ENCODE results near the gene ADISSP.

ADISSP gene

DNA sequence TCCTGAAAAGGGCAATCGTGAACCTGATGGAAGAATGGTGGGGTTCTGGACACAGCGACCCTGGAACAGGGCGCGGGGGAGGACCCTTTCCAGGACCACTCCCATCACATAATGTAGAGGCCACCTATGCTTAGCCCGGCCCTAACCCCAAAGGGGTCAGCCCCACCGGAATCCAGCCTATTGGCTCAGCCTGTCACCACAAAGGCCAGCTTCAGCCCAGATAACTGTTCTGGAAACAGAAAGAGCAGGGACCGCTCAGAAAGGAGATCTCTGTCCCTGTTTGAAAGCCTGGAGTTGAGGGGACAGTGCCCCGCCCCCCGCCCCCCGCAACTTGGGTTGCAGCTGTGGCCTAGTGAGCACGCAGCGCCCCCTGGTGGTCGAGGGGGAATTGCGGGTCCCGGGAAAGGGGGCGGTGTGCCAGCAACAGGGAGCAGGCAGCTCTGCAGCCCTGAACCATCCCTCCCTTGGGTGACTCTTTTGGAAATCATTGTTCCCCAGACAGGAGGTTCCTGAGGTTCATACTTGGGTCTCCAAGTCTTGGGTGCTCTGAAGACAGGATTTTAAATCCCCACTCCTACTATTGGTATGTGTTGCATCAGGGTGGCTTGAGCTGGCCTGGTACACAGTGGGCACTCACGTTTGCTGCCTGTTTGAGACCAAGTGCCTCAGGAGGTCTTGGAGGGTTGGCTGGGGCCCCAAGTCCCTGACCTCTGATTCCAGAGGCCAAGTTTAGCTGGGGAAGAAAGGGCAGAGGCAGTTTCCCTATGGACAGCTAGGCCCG is 56.7 kb downstream of the ADISSP start:
- peak; percentile 71 for DNase-seq

DNA sequence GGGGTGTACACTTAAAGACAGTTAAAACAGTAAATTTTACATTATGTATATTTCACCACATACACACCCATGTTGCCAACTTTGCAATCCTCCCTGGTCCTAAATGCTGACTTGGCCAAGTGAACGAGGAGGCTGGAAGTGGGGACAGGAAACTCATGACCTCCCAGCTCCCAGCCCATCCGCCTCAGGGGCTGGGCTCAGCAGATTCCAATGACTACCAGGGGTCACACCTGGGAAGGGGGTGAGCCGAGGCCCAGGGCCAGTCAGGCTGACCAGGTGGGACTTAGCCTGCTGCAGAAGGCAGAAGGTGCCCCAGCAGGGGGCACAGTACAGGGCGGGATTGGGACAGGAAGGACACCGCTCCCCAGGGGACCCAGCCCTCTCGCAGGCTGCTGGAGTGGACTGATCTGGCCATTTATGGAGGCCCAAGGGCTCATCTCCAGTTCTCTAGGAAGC is 57.5 kb downstream of the ADISSP start:
- no peak for DNase-seq

DNA sequence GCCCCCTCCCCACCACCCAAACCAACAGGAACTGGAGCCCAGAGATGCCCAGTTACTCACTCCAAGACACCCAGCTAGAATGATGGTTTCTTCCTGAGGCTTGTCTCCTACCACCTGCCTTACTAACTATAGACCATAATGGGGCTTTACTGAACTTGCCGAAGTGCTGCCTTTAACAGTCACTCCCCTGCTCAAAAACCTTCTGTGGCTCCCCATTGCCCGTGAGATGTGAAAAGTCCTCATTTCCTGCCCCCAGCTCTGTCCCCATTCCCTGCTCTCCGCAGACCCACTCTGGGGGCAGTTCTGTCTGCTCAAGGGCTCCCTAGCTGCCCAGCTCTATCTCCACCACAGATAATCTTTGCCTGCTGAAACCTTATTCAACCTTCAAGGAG is 60.0 kb downstream of the ADISSP start:
- DNase-seq: no peak

DNA sequence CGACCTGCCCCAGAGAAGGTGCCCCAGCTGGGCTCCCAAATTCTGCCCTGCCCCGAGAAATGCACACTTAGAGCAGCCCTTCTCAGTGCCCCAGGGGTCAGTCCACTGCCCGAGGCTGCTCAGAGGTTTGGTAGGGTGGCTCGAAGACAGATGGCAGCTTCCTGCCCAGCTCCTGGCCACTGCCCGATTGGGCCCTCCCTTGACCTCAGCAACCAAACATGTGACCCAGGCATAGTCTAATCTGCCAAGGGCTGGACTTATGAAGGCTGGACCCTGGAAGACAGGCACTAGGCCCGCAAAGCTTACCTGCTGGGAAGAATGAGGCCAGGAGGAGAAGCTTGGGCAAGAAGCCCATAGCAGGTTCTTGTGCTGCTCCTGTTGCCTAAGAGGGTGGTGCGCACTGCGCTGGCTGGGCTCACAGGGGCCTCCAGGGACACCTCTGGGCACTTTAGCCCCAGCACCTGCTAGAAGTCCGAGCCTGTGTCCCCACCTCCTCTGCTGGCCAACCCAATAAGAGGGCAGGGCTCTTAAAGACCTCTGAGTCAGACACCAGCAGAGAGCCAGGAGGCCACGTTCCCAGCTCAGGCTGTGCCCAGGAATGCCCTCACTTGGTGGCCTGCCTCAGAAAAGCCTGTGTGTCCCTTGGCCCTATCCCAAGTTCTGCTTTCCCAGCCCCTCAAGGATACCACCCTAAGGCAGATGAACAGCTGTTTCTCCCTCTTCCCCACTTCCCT is 60.6 kb downstream of the ADISSP start:
- no peak for DNase-seq

DNA sequence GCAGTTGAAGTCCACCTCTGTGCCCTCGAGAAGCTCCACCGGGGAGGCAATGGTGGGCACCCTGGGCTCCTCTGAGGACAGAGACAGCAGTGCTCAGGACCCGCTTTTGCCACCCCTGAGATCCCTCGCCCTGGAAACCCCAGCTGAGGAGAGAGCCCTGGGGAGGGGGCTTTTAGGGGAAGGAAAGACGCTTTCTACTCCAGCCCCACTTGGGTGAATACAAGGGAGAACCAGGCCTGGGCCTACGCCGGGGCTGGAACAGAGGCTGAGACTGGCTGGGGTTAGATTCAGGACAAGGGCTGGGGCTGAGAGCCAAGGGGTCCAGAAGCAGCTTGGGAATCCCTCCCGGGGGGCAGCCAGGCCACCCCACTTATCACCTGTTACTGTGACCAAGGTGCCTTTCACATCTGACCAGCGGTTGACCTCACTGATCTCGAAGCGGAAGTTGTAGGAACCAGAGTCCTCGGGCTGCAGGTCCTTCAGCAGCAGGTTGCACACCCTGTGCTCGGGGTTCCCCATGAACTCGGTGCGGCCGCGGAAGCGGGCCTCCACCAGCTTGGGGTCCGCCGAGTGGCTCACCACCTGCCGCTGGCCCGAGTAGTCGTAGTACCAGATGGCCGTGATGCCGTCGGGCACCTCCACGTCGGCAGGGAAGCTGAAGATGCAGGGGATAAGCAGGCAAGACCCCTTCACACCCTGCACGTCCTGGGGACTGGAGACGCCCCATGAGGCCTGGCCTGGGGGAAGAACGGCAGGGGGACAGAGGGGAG is 61.4 kb downstream of the ADISSP start:
- no peak for DNase-seq

DNA sequence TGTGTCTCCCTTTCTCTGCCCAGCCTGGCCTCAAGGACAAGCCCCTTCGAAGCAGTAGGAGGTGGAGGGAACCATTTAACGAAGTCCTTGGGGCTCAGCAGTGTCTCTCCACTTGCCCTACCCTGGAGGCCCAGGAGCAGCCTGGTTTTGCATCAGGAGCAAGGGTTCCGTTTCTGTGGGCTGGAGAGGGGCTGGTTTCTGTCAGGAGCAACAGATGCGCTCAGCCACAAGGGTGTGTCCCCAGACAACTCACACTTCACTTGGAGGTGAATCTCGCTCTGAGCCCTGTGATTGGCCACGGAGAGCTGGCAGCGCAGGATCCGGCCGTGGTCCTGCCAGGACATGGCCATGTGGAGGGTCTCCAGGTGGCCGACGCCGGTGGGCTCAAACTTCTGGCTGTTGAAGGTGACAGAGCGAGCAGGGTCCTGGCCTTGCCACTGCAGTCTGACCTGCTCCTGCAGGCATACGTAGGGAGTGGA is 62.0 kb downstream of the ADISSP start:
- DNase-seq: no peak

DNA sequence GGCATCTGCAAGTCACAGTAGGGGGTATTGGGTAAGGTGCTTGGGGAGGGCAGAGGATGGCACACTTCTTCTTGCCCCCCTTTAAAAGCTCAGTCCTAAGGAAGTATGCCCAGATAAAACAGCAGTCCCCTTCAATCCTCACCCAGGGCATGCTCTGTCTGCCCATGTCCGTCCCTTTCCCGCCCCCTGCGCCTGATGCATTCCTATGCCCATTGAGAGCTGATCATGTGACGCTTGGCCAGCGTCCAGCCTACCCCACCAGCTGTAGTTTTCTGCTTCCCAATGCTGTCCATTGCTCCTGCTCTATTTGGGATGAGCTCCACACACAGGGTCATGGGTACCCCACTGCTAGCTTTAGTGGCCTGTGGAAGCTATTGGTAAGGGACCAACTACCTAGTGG is 63.5 kb downstream of the ADISSP start:
- no peak for DNase-seq
